GM12892 (cell line): ENCODE data around the gene ZNF711.

ENCODE experiments used
- POLR2A ChIP-seq: IDR thresholded peaks from 2 replicates; pipeline ENCODE4 v1.6.1; 2011; ENCODE audit warnings: low read depth, low read length, control low read depth
- POLR2AphosphoS5 ChIP-seq: IDR thresholded peaks from 2 replicates; pipeline ENCODE4 v1.6.1; 2011; ENCODE audit warnings: low read depth, low read length, control low read depth

DNA sequence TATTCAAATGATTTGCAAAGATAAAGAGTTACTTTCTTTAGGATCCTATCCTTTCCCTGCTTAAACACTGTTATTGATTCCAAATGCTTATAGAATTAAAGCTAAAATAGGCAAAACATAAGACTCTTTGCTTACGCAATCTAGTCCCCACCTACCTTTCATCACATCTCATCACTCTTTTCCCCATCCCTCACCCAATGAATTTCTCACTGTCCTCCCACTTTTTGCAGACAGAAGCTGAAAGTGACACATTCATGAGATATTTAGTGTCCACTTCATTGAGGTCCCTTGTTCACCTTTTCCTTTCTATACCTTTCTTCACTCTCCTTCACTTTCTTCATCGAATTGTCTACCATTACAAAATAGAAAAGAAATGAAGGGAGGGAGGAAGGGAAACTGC lies 636 bp upstream of the ZNF711 start:
- no peak for TF ChIP-seq POLR2A
- no peak for TF ChIP-seq POLR2AphosphoS5
